ENCODE data around the gene CDR2.

Gene CDR2

DNA sequence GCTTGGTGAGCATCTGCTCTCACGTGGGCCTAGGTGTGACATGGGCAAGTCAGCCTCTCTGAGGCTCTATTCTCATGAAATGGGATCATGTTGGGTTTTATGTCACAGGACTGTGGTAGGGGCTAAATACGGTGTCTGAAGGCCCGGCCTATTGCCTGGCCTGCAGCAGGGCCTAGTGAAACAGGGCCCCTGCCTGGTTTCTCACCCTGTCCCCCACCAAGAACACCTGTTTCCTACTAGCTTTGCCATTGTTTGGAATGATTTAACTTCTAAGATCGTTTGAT, 48.1 kb downstream of the CDR2 start:
- Histone ChIP-seq H3K4me3 (replicated peaks; ENCODE audit: insufficient read depth, low read length) (no peak overlapping the region), H3K27ac (replicated peaks) (no peak overlapping the region), H3K27me3 (ENCODE audit: insufficient read depth, poor library complexity, severe bottlenecking) (no peaks in the 10 kb centered on the region)
- no peak for TF ChIP-seq GABPA (IDR thresholded peaks at IDR 0.05; ENCODE audit: low read depth)
- DNase-seq (ENCODE audit: low read depth in 1 of 2, low spot score in 1 of 2): no peak

DNA sequence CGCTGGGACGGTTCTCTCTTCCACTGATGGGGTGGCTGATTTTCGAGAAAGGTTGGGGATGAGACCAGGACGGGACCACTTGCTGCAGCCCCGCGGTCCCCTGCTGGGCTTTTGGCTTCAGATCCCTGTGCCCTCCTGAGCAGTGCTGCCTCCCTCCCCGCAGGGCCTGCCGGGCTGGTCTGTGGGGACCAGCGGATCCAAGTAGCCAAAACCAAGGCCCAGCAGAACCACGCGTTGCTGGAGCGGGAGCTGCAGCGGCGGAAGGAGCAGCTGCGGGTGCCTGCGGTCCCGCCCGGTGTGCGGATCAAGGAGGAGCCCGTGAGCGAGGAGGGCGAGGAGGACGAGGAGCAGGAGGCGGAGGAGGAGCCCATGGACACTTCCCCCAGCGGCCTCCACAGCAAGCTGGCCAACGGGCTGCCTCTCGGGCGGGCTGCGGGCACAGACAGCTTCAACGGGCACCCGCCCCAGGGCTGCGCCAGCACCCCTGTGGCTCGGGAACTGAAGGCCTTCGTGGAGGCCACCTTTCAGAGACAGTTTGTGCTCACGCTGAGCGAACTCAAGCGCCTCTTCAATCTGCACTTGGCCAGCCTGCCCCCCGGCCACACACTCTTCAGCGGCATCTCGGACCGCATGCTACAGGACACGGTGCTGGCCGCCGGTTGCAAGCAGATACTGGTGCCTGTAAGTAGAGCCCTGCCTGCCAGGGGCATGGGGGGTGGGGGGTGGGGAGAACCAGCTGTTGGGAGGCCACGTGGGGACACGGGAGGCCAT, 48.6 kb downstream of the CDR2 start:
- DNase-seq (ENCODE audit: low read depth in 1 of 2, low spot score in 1 of 2): no peak
- Histone ChIP-seq H3K27me3 (ENCODE audit: insufficient read depth, poor library complexity, severe bottlenecking) (no peaks in the 10 kb centered on the region), H3K27ac (replicated peaks) (no peak overlapping the region), H3K4me3 (replicated peaks; ENCODE audit: insufficient read depth, low read length) (no peak overlapping the region)
- TF ChIP-seq SPI1 (IDR thresholded peaks at IDR 0.05; ENCODE audit: borderline replicate concordance, low read depth) (no peak), POLR2AphosphoS5 (IDR thresholded peaks at IDR 0.05; ENCODE audit: low read depth) (no peak), GABPA (IDR thresholded peaks at IDR 0.05; ENCODE audit: low read depth) (no peak)
- TF ChIP-seq, protein P1, sequence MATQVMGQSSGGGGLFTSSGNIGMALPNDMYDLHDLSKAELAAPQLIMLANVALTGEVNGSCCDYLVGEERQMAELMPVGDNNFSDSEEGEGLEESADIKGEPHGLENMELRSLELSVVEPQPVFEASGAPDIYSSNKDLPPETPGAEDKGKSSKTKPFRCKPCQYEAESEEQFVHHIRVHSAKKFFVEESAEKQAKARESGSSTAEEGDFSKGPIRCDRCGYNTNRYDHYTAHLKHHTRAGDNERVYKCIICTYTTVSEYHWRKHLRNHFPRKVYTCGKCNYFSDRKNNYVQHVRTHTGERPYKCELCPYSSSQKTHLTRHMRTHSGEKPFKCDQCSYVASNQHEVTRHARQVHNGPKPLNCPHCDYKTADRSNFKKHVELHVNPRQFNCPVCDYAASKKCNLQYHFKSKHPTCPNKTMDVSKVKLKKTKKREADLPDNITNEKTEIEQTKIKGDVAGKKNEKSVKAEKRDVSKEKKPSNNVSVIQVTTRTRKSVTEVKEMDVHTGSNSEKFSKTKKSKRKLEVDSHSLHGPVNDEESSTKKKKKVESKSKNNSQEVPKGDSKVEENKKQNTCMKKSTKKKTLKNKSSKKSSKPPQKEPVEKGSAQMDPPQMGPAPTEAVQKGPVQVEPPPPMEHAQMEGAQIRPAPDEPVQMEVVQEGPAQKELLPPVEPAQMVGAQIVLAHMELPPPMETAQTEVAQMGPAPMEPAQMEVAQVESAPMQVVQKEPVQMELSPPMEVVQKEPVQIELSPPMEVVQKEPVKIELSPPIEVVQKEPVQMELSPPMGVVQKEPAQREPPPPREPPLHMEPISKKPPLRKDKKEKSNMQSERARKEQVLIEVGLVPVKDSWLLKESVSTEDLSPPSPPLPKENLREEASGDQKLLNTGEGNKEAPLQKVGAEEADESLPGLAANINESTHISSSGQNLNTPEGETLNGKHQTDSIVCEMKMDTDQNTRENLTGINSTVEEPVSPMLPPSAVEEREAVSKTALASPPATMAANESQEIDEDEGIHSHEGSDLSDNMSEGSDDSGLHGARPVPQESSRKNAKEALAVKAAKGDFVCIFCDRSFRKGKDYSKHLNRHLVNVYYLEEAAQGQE (IDR thresholded peaks at IDR 0.05; ENCODE audit: insufficient replicate concordance, low read depth): no peak
- TF ChIP-seq, protein P2, sequence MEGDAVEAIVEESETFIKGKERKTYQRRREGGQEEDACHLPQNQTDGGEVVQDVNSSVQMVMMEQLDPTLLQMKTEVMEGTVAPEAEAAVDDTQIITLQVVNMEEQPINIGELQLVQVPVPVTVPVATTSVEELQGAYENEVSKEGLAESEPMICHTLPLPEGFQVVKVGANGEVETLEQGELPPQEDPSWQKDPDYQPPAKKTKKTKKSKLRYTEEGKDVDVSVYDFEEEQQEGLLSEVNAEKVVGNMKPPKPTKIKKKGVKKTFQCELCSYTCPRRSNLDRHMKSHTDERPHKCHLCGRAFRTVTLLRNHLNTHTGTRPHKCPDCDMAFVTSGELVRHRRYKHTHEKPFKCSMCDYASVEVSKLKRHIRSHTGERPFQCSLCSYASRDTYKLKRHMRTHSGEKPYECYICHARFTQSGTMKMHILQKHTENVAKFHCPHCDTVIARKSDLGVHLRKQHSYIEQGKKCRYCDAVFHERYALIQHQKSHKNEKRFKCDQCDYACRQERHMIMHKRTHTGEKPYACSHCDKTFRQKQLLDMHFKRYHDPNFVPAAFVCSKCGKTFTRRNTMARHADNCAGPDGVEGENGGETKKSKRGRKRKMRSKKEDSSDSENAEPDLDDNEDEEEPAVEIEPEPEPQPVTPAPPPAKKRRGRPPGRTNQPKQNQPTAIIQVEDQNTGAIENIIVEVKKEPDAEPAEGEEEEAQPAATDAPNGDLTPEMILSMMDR (IDR thresholded peaks at IDR 0.05; ENCODE audit: insufficient read depth, low read length): no peak

DNA sequence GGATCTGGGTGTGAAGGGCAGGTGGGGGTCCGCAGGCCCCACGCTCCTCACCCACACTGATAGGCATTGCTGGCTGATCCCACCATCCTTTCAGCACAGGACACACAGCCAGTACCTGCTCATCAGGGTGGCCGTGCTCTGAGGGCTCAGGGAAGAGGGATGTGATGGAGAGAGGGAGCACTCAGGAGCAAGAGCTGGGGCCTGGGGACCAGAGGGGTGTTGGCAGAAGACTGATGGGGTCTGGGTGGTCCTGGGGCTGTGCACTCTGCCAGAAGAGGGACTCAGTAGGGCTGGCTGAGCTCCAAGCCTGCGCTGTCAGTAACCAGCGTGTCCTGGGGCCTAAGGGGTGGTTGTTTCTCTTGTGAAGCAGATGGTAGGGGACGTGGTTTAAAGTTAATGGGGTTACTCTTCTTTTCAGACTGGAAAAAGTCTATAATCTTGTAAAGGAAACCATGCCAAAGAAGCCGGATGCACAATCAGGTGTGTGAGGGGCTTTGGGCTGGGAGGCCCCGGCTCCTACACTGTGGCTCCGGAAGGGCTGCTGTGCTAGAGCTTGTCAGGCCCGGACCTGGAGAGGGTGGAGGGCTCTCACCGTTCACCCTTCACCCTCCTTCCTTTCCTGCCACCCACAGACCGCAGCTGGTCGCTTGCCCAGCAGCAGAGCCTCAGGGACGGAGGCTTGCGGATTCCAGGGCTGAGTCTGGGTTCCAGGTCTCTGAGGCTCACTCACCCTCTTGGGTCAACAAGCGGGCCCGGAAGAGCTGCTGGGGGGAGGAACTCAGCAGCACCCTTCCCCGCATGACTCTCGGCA, 49.4 kb downstream of the CDR2 start:
- TF ChIP-seq, protein P2 (IDR thresholded peaks at IDR 0.05; ENCODE audit: insufficient read depth, low read length): no peak
- TF ChIP-seq POLR2AphosphoS5 (IDR thresholded peaks at IDR 0.05; ENCODE audit: low read depth) (no peak), SPI1 (IDR thresholded peaks at IDR 0.05; ENCODE audit: borderline replicate concordance, low read depth) (no peak), GABPA (IDR thresholded peaks at IDR 0.05; ENCODE audit: low read depth) (no peak)
- TF ChIP-seq, protein P1 (IDR thresholded peaks at IDR 0.05; ENCODE audit: insufficient replicate concordance, low read depth): no peak
- no peak for DNase-seq (ENCODE audit: low read depth in 1 of 2, low spot score in 1 of 2)
- Histone ChIP-seq H3K27me3 (ENCODE audit: insufficient read depth, poor library complexity, severe bottlenecking) (no peaks in the 10 kb centered on the region), H3K4me3 (replicated peaks; ENCODE audit: insufficient read depth, low read length) (no peak overlapping the region), H3K27ac (replicated peaks) (no peak overlapping the region)

DNA sequence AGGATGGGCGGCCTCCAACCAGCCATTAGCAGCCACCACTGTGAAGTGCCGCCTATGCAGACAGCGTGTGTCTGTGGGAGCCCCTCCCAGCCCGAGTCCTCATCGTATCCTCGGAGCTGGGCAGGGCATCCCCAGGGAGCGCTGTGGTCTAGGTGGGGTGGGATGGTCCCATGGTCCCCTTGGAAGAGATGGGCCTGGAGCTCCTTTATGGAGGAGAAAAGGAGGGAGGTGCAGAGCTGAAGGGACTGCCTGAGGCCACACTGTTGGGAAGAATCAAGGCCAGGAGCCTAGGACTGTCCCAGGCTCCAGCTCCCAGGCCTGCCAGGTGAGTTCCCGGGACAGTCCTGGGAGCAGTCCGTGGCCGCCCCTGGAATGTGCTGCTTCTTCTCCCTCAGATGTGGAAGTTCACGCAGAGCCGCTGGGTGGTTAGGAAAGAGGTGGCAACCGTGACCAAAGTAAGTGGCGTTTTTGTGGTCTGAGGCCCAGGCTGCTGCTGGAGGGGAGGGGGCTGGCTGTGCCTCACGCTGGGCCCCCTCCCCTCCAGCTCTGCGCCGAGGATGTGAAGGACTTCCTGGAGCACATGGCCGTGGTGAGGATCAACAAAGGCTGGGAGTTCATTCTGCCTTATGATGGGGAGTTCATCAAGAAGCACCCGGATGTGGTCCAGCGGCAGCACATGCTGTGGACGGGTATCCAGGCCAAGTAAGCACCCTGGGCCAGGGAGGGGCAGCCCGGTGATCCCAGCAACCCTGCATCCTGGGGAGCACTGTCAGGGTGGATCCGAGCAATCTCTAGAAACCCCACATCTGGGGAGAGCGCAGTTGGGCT, 50.2 kb downstream of the CDR2 start:
- TF ChIP-seq, protein P1 (IDR thresholded peaks at IDR 0.05; ENCODE audit: insufficient replicate concordance, low read depth): no peak
- TF ChIP-seq GABPA (IDR thresholded peaks at IDR 0.05; ENCODE audit: low read depth) (no peak), SPI1 (IDR thresholded peaks at IDR 0.05; ENCODE audit: borderline replicate concordance, low read depth) (no peak), POLR2AphosphoS5 (IDR thresholded peaks at IDR 0.05; ENCODE audit: low read depth) (no peak)
- TF ChIP-seq, protein P2 (IDR thresholded peaks at IDR 0.05; ENCODE audit: insufficient read depth, low read length): no peak
- Histone ChIP-seq H3K4me3 (replicated peaks; ENCODE audit: insufficient read depth, low read length) (no peak overlapping the region), H3K27ac (replicated peaks) (no peak overlapping the region), H3K27me3 (ENCODE audit: insufficient read depth, poor library complexity, severe bottlenecking) (no peaks in the 10 kb centered on the region)
- DNase-seq (ENCODE audit: low read depth in 1 of 2, low spot score in 1 of 2): no peak
